OCI-LY7 (cell line): ENCODE results near the gene APOBEC3C.
"Not testable (repeated sequence)": the region's sequence is repeated elsewhere in the genome, so short reads cannot be mapped to it uniquely, and the experiment has no call there.

Experiments
- CTCF ChIP-seq: fragments of 200-600 bp; sonication (generic); conservative IDR thresholded peaks from 2 replicates; pipeline ENCODE4 v1.5.1; 2014; ENCODE audit warnings: mild to moderate bottlenecking, antibody characterized with exemption, low read length, moderate library complexity, mixed read lengths
- EZH2phosphoT487 ChIP-seq: fragments of 200-600 bp; sonication (generic); IDR thresholded peaks from 2 replicates; pipeline ENCODE4 v1.6.1; 2018; ENCODE audit warnings: low read depth, borderline replicate concordance, mild to moderate bottlenecking, mixed run types, antibody characterized with exemption, low read length, moderate library complexity, mixed read lengths

DNA sequence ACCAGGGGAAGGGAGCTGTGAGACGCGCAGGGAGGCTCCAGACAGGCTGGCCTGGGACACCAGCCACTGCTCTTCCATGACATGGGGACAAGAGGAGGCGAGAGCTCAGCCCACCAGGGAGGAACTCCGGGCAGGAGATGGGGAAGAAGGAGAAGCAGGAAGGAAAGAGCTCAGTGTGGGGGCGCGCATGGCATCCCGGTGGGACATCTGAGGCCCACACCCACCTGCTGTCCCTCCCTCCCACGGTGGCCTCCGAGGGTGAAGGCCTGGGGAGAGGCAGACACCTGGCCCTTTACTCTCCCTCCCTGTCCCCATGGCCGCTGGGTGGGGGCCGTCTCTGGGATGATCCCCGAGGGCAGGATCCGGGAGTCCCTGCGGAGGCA lies 26.1 kb downstream of the APOBEC3C start:
- TF ChIP-seq EZH2phosphoT487, CTCF: not testable (repeated sequence)
